Hematopoietic multipotent progenitor cell treated with erythropoietin and hydrocortisone succinate and interleukin-3 and kit ligand, for 15 days (in vitro differentiated cells): ENCODE data around the gene IQCN.

ENCODE experiments used
- DNase-seq: peaks from one replicate; pipeline ENCODE4 v3.0.0-alpha.2; 2015; ENCODE audit warnings: low spot score

The IQCN gene

GRCh38 chr19:18284712-18285360, 10.6 kb upstream of the IQCN start:
- DNase-seq = no peak

GRCh38 chr19:18283338-18283737, 9.1 kb upstream of the IQCN start:
- no peak for DNase-seq

DNA sequence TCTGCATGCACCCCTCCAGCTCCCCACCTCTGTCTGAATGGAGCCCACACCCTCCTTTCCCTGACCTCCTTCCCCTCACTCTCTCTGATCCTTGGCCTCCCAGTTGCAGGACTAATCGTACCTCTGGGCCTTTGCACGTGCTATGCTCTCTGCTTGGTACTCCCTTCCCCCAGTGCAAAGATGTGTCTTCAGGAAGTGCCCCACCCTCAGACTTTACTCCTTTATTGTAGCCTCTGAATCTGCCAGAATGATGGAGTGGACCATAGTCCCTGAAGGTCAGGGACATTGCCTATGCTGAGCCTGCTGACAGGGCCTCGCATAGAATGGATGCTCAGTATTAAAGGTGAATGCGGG, 8.5 kb upstream of the IQCN start:
- DNase-seq = peak; percentile 14

DNA sequence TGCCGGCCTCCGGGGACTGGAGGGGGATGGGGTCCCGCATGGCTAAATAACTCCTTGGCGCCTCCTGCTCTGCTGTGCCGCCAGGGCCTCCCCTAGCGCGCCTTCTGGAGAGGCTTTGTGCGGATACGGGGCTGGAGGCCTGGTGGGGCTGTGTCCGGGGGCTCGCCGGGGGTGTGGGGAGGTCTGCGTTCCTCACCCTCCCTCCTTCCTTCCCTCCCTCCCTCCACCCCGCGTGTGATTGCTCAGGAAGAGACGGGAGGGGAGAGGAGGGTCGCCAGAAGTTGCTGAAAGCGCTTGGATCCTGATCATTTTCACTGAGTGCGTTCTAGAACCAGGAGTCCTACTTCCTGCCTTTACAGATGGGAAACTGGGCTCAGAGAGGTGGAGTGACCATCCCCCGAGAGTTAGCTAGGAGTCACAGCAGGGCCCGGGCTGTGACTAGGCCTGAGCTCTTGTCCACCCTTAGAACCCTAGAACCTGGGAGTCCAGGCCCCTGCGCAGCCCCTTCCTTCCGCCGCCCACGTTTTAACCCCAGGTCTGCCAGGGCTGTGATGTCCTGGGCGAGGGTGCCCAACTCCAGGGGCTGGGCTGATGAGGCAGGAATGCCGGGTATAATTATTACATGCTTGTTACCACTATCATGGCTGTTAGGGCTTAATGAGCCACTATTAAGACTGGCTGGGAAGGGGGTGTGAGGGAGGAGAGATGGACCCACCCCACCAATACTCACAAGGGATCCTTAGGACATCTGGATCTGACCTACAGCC, 8.0 kb upstream of the IQCN start:
- DNase-seq = peak; percentile 55

GRCh38 chr19:18281082-18282020, 7.1 kb upstream of the IQCN start, which contains the start of gene JUND:
Gene JUND, minus strand, starts transcription at chr19:18281622. Its CDS starts 138 bp downstream, at chr19:18281484.
- peak; percentile 99 for DNase-seq

DNA sequence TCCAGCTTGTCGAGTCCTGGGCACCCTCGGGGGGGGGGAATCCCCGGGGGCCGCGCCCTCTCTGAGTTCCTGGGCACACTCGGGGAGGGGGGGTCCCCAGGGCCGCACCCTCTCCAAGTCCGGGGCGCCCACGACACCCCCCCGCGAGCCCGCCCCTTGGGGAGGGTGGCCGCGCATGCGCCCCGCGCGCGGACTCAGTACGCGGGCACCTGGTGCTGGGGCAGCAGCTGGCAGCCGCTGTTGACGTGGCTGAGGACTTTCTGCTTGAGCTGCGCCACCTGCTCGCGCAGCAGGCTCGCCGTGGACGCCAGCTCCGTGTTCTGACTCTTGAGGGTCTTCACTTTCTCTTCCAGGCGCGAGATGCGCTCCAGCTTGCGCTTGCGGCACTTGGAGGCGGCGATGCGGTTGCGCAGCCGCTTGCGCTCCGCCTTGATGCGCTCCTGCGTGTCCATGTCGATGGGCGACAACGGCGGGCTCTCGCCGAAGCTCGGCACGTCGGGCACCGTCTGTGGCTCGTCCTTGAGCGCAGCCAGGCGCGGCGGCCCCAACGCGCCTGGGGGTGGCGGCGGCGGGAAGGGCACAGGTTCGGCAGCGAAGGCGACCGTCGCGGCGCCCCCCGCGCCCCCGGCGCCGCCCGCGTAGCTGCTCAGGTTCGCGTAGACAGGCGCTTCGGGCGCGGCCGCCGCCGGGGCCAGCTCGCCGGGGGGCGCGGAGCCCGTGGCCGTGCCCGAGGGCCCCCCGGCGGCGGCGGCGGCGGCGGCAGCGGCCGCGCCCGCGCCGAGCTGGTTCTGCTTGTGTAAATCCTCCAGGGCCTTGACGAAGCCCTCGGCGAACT, 6.2 kb upstream of the IQCN start:
- DNase-seq = peak; percentile 86

- peak; percentile 98 for DNase-seq
Measured at GRCh38 chr19:18279516-18280246, 5.4 kb upstream of the IQCN start.

DNA sequence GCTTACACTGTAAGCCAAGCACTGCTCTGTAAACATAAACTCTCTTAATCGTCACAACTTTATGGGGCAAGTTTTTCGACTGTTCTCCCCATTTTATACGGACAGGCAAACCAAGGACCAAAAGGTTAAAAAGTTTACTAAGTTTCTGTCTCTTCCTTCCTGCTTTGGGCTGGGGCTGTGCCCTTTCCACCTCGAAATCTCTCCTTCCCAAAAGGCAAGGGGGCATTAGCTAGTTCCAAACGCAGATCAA, 4.9 kb upstream of the IQCN start:
- DNase-seq = no peak

DNA sequence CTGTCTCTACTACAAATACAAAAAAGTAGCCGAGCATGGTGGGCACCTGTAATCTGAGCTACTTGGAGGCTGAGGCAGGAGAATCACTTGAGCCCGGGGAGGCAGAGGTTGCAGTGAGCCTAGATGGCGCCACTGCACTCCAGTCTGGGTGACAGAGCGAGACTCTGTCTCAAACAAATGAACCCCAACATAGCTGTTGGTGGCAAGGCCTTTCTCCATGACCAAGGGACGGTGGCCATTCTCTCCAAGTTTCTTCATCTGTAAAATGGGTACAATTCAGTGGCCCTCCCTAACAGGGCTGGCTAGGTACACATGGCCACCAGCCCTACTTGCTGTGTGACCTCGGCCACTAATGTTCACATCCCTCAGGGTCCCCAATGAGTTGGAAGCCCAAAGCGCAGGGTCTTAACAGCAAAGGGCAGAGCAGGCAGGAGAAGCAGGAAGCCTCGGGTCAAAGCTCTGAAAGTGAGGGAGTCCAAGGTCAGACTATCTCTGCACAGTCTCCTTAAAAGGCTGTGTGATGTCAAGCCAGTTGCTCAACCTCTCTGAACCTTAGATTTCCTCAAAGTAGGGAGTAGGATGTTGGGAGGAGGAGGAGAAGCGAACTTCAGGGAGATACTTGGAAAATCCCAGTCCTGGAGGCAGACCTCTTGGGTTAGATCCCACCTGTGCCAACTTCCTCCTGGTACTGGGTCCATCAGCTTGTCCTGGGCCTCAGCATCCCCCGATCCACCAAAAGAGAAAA, 4.4 kb upstream of the IQCN start:
- DNase-seq = peak; percentile 41

DNA sequence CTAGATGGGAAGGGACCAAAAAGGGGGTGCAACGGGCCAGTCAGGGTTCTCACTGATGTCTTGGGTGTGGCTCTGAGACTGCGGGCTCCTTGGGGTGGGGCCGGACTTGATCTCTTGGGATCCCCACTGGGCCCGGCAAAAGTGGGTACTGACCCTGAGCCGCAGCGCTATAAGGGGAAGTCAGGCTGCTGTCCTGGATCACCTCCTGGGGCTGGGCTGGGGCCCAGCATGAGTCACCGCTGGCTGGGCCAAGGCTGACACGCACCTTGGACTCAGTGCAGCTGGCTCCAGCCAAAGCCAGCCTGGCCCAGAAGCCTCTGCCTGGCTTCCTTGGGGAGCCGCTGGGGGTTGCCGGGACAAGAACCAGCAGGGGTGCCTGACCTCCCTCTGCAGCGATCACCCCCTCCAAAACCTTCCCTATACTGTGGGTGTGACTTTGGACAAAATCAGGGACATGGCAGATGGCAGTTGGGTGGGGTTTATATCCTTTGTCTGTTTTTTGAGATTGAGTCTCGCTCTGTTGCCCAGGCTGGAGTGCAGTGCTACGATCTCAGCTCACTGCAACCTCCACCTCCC, 617 bp upstream of the IQCN start:
- peak; percentile 28 for DNase-seq

DNA sequence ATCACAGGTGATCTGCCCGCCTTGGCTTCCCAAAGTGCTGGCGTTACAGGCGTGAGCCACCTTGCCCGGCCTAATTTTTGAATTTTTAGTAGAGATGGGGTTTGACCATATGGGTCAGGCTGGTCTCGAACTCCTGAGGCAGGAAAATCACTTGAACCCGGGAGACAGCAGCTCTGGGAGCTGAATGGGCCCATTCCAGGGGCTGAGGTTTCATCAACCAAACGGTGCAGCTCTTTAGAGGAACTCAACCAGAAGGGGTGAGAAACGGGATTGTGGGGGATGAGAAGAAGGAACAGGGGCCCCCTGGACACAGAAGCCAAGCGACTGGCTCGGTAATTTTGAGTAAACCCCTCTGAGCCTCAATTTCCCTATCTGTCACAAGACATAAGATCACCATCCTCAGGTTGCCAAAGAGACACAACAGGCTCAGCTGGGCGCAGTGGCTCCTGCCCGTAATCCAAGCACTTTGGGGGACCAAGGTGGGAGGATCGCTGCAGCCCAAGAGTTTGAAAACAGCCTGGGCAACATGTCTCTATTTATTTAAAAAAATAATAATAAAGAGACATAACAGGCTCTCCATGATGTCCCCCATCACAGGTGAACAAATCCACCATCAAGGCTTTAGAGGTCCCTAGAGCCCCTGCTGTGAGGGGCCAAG, 562 bp downstream of the IQCN start:
- DNase-seq = no peak

- DNase-seq = no peak
Measured at GRCh38 chr19:18271433-18271841, 2.8 kb downstream of the IQCN start.

DNA sequence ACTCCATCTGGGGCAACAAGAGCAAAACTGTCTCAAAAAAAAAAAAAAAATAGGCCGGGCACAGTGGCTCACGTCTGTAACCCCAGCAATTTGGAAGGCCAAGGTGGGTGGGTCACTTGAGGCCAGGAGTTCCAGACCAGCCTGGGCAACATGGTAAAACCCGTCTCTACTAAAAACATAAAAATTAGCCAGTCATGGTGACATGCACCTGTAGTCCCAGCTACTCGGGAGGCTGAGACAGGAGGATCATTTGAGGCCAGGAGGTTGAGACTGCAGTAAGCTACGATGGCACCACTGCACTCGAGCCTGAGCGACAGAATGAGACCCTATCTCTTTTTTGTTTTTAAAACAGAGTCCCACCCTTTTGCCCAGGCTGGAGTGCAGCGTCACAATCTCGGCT, 3.9 kb downstream of the IQCN start:
- DNase-seq = no peak

GRCh38 chr19:18269070-18269723, 5.1 kb downstream of the IQCN start:
- DNase-seq = no peak

GRCh38 chr19:18266771-18267686, 7.2 kb downstream of the IQCN start:
- DNase-seq = no peak

DNA sequence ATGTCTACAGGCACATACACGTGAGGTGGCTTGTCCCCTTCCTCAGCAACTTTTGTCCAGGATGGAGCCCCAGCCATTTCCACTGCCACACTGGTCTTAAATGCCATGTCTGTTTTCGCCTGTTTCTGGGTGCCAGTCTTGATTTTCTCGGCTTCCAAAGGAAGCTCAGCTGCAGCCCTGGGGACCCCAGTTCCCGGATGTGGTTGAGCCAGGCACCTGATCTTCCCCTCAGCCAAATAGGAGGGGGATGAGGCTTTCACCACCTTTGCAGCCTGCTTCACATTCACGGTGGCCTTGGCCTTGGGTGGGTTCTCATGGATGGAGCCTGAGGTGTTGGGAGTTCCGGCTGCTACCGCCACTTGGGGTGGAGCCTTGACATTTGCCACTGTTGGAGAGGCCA, 8.7 kb downstream of the IQCN start:
- DNase-seq = no peak

GRCh38 chr19:18264971-18265540, 9.2 kb downstream of the IQCN start:
- DNase-seq = no peak
